Ramos (cell line): ENCODE data around the gene CEND1.

Source experiments
- in situ Hi-C: fragments of 300-500 bp; cut with MboI; formaldehyde crosslinking; loops from one replicate; pipeline ENCODE4 v1.14.3; 2022; ENCODE audit warnings: low sequenced_read_pairs; ENCODE audit not compliant: unreplicated experiment

The CEND1 gene

DNA sequence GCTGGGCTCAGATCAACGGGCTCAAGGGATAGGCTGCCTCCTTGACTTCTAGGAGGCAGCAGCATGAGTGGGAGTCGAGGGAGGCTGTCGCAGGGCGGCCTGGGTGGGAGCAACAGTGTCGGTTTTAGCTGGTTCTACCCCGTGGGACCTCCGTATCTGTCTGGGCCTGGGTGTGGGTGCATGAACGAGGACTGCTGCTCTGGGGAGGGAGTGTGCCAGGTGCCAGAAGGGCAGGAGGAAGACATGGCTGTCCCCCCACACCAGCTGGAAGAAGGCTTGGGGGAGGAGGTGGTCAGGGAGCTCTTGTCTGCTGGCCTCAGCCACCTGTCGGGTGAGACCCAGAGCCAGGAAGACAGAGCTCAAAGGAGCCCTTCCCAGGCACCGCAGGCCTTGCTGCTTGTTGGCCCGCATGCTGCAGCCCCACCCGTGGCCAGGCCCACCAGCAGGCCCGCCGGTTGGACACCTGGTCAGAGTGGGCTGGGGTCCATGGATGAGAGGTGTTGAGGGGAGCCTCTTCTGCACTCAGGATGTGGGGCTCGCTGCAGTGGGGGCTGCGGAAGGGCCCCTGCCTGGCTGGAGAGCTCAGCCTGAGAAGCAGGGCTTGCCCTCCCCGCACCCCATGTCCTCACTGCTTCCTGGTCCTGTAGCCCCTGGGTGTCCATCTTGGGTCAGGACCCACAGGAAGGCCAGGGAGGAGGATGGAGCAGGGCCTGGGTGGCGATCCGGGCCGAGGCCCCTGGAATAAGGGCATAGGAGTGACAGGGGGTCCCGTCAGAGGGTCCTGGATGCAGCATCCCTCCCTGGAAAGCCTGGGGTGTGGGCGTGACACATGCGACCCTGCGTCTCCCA, 3.4 kb downstream of the CEND1 start:
- in situ Hi-C loops = no loop called here

DNA sequence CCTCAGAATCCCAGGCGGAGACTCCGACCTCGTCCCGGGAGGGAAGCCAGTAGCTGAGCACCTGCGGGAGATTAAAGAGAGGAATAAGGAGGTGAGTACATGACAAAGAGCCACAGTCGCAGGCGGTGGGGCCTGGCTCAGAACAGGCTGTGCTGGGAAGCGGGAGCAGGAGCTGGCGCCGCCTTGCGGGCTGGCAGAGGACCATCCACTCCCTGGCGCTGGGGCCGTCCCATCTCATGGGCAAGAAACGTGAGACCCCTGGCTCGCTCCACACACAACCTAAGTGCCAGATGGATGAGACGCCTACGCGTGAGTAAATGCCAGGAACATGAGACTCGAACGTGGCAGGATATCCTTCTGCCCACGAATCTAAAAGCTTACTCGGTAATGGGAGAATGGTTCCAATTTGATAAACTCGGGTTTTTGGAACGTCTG, 6.3 kb downstream of the CEND1 start:
- in situ Hi-C loops = no loop called here

- in situ Hi-C loops = no loop called here
These were observed 7.4 kb downstream of the CEND1 start for GRCh38 chr11:782264-783174.

DNA sequence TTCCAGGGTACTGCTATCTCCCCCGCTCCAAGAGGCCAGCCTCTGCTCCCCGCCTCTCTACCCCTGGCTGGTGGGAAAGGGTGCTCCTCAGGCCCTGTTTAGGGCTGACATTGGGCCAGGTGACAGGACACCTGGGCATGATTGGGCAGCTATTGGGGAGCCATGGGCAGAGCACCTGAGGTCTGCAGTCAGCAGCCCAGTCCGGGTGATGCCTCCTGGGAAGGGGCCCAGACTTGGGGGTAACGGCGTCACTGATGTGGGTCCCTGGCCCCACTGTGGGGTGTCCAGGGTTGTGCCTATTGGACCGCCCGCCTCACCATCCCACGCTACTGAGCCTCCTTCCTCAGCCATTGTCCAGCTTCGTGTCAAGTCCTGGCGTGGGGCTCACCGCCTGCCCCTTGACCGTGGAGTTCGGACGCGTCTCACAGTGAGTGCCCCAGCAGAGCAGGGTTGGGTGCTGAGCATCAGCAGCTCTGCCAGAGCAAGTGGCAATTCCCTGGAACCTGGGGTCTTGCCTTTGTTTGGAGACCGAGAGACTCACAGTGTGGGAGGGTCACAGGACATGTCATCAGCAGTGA, 9.8 kb downstream of the CEND1 start:
- in situ Hi-C loops = no loop called here

DNA sequence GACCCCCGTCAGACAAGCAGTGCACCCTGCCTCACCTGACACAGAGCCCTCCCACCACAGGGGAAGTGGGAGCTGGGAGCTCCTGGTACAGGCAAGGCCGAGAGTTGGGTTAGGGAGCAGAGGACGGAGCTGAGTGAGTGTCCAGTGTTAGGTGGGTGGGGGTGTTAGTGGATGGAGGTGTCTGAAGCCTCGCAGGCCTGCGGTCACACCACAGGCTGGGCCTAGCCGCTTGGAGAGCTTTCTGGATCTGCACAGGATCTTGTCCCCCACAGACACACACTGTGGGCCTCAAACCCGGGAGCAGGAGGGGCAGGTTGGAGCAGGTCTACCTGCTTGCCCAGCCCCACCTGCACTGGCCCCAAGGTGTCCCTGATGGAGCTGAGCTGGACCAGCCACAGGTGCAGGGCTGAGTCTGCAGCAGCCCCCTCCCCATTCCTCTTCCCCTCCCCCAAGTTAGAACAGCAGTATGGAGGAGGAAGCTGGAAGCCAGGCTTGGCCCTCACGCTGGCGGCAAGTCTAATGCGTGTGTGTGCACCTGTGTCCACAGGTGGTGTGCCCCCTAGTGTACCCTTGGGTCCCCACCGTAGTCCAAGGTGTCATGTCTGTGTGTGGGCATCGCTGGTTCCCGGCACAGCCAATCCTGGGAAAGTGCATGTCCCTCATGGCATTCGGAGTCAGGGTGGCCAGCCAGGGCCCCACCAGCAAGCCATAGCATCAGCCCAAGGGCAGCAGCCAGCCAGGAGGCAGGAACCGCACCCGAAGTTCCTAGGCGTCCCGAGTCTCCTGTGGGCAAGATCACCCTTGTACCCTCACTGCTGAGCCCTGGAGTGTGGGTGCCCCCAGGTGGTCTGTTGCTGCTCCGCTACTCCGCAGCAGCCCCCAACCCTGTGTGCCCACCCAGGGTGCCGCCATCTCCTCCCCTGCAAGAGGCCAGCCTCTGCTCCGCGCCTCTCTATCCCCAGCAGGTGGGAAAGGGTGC, 10.6 kb downstream of the CEND1 start:
- in situ Hi-C loops = no loop called here

GRCh38 chr11:777288-778255, 12.3 kb downstream of the CEND1 start, which contains the start of gene GATD1:
Gene GATD1 (minus strand): TSS chr11:777487. CDS start chr11:777462, 25 bp downstream.
- in situ Hi-C loops = no loop called here

DNA sequence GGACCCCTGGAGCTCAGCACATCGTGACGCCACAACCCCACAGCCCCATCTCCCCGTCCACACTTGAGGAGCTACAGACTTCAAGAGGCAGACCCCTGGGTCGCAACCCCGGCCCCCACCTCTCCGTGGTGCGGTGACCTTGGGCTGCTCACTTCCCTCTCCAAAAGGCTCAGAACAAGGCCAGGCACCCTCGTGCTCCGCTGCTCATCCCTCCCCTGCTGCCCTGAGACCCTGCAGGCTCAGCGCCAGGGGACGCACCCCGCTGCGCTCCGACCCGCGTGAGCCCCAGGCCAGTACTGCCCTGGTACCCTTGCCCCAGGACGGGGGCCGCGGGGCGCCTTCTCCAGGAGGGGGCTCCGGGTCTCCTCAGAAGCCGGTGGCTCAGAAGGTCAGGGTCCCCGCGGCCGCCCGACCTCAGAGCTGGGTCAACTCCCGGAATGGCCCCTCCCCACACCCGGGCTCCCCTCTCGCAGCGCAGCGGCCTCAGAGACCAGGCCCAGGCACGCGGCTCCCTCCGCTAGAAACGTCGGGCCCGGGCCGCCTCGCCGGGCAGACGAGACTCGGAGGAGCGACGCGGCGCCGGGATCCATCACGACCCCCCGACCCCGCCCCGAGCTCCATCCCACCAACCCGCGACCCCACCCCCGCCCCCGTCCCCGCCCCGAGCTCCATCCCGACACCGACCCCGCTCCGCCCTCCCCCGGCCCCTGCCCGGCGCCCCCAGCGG, 13.2 kb downstream of the CEND1 start:
- in situ Hi-C loops = no loop called here

DNA sequence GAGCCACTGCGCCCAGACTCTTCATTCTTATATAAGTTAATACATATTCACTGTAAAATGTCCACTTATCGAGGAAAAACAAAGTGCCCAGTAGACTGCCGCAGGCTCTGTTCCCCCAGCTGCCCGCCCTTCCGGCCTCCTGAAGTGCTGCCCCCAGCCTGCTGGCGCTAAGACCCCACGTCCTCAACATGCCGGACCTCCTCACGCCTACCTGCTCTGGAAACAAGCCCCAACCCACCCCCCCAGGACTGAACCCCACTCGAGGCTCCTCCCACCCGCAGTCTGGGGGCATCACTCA, 13.7 kb downstream of the CEND1 start:
- in situ Hi-C loops = no loop called here

- in situ Hi-C loops = no loop called here
These were observed 14.9 kb downstream of the CEND1 start for GRCh38 chr11:774873-775592.

GRCh38 chr11:773830-774229, 16.1 kb downstream of the CEND1 start:
- in situ Hi-C loops = no loop called here

GRCh38 chr11:773425-773824, 16.5 kb downstream of the CEND1 start:
- in situ Hi-C loops = no loop called here

DNA sequence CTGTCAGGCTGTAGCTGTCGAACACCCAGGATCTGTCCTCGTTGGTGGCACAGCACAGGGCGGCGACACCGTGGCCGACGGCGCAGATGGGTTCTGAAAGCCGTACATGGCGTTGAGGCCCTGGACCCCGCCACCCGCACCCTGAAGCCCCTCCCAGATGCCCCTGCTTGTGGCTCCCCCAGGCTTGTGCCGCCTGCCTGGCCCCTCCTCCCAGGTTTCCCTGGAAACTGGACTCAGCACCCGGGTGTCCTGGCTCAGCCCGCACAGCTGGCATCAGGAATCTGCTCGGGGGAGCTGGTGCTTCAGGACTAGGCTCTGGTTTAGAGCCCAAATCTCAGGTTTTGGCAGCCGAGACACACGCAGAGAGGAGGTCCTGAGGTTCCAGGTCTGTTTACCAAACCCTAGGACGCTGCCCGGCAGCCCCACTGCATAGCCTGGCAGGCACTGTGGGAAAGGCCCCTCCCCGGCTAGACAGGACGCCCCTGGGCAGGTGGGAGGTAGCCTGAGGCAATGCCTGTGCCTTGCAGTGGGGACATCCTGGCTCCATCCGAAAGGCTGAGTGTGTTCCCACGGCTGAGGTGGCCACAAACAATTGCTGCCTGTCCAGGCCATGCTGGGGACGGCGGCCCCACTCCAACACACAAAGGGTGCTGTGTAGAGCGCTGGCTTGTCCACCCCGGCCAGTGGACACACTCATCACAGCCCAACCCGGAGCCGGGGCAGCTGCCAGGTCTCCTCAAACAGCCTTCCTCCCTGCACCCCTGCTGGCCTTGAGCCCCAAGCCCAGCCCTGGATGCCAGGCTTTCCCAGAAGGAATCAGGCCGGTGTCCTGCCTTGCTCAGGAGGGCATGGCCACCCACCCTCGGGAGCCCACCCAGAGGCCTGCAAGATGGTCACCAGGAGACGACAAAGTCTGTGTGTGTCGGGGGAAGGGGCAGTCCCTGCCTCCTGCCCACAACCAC, 17.2 kb downstream of the CEND1 start:
- in situ Hi-C loops = no loop called here

DNA sequence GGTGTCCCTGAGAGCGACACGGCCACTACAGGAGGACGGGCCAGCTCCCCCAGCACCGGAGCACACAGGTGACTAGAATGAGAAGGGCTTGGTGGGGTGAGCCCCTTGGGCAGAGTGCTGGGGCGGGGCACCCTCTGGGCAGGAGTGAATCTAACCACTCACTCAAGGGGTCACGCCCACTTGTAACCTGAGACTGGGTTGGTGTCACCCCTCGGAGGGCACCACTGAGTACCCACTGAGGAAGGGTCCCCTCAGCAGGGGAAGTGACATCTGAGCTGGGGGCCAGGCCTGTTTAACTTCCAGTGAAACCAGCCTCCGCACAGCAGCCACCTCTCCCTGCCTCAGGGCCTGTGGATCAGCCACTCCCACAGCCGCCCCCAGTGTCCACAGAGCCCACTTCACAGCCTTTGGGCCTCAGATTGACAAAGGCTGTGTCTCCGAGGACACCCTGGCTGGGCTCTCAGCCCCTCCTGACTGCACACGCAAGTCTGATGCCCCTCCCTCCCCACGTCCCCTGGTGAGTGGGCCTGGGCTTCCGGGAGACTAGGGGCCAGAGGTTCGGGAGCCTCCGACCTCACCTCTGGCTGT, 18.2 kb downstream of the CEND1 start:
- in situ Hi-C loops = no loop called here

DNA sequence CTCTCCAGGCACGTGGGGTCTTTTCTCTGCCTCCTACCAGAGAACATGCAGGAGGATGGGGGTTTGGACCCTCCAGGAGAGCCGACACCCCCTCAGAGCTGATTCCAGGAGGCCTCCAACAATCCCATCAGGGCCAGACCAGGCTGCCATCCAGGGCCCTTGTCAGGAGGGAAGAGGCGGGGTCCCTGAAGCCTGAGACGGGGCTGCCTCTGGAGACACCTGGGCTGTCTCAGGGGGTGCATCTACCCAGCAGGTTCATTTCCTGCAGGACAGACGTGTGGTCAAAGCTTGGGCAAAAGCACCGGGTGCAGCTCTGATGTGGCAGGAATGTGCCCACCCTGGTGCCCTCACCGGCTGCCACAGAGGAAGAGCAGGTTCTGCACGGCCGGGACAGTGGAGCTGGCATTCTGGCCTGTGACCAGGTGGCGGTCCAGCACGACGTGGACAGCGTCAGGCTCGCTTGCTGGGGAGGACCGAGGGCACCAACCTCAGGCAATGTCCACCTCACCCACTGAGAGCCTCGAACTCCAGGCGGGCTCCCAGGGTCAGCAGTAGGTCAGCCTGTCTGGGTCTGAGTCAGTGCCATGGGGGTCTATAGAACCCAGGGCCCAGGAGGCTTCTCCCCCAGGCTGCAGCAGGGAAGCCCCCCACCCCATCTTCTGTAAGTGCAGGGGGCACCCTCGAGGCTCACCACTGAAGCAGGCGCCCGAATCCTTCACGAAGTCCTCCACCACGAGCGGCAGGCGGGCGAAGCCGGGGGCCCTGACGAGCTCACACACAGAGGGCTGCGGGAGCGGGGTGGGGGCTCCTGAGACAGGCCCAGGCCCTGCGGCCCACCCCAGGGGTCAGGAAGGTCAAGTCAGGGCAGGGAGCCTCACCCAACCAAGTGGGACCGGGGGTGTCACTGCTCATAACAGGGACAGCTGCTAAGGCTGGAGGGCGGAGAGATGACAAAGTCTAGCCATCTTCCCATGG, 19.0 kb downstream of the CEND1 start:
- in situ Hi-C loops = no loop called here
